Measurements from ENCODE around the gene KLHL6.
"Not testable (repeated sequence)": the region's sequence is repeated elsewhere in the genome, so short reads cannot be mapped to it uniquely, and the experiment has no call there.

The KLHL6 gene

DNA sequence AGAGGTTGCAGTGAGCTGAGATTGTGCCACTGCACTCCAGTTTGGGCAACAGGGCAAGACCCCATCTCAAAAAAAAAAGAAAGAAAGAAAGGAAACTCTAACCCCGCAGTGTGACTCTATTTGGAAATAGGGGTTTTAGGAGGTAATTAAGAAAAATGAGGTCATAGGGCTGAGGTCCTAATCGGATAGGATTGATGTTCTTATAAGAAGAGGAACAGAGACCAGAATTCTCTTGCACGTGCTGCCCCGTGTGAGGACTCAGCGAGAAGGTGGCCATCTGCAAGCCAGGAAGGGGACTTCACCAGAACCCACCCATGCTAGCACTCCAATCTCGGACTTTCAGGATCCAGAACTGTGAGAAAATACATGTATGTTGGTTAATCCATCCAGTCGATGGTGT, 25.8 kb downstream of the KLHL6 start:
- no peak for DNase-seq (ENCODE audit: low spot score)

- no peak for DNase-seq (ENCODE audit: low spot score)
These were observed 26.3 kb downstream of the KLHL6 start for GRCh38 chr3:183529185-183529584.

DNA sequence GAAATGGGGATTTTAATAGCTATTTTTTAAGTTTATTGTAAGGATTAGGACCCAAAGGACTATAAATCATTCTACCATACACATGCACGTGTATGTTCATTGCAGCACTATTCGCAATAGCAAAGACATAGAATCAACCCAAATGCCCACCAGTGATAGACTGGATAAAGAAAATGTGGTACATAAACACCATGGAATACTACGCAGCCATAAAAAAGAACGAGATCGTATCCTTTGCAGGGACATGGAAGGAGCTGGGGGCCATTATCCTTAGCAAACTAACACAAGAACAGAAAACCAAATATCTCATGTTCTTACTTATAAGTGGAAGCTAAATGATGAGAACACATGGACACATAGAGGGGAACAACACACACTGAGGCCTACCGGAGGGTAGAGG, 26.7 kb downstream of the KLHL6 start:
- DNase-seq (ENCODE audit: low spot score), result not testable (repeated sequence)

DNA sequence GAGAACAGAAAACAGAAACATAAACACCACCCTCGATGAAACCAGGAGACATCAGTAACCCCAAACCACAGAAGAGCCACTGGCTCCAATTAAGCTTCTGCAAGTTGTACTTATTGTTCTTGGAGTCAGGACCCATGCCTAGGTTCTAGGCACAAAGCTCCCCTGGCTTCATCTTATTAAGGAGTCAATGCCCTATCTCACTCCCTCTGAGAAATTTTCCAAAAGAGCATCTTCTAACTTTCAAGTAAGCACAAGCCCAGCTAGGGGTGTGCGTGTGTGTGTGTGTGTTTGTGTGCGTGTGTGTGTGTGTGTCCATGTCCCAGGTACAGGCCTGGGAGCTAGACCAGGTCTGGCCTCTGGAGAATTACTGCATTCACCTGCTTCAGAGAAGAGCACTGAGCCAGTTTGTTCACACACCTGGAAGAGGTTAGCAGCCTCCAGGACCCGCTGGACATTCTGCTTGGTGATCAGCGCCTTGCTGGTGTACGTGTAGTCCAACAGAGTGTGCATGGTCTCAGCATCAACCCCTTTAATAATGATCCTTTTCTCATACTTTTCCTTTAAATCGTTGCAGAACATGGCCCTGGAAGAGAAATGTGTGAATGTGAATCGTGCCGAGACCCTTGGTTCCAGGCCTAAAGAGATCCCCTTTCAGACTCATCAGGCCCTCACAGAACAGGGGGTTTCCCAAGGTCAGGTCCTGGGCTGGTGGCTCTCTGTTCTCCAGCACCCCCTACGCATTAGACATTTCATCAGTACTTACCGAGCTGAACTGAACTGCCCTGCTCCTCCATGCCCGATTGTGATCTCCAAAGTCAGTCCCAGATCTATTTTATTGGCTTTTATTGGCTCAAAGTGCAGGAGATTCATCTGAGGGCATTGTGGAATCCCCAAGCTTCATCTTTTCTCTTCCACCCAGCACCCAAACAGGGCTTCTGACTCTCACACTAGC, 27.8 kb downstream of the KLHL6 start:
- DNase-seq (ENCODE audit: low spot score), result no peak

- DNase-seq (ENCODE audit: low spot score), result no peak
These were observed 28.6 kb downstream of the KLHL6 start for GRCh38 chr3:183526838-183527427.

DNA sequence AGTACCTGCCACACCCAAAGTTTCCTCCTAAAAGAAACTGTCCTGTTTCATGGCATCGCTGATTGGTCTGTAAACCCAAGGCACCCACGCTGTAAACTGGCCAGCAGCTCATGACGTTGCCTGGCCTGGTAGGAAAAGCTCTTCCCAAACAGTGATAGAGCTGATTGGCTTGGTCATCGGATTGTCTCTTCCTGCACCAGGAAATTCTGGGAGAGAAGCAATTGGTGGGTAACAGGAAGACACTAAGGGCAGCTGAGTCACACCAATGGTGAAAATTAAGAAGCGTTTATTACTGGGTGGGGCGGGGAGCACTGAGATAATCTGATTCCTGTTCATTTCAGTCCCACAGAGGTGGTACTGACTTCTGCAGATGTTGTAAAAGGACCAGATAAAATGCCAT, 31.0 kb downstream of the KLHL6 start:
- DNase-seq (ENCODE audit: low spot score), result no peak

GRCh38 chr3:183520741-183521556, 34.6 kb downstream of the KLHL6 start:
- not testable (repeated sequence) for DNase-seq (ENCODE audit: low spot score)

- not testable (repeated sequence) for DNase-seq (ENCODE audit: low spot score)
These were observed 35.2 kb downstream of the KLHL6 start for GRCh38 chr3:183520295-183520694.

DNA sequence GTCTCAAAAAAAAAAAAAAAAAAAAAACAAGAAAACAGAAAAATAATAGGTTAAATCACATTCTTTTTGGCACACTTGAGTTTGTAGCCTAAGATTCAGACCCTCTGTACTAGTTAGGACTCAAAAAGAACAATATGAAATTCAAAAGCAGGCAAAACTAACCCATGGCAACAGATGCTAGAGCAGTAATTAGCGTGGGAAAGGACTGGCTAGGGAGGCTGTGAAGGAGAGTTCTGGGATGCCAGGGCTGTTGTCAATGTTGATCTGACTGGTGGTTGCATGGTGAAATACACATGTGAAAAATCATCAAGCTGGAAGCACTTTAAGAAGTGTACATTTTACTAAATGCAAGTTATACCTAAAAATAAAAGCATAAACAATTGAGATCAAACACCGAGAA, 35.6 kb downstream of the KLHL6 start:
- no peak for DNase-seq (ENCODE audit: low spot score)

GRCh38 chr3:183518491-183519251, 36.8 kb downstream of the KLHL6 start:
- no peak for DNase-seq (ENCODE audit: low spot score)

DNA sequence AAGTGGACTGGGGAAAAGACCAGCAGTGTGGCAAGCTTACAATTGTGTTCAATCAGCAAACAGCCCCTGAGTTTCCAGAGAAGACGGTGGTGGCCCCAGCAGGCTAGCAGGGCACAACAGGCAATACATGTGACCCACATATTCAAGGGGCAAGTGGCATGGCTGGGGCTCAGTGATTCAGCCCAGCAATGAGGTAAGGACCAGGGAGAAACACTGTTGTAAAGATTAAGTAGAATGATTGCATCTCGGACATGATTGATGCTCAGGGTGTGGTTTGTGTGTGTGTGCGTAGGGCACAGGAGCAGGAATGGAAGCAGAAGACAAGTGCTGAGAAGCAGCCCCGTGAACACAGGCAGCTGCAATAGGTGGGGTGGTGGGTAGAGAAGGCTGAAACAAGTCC, 37.9 kb downstream of the KLHL6 start:
- DNase-seq (ENCODE audit: low spot score), result no peak

DNA sequence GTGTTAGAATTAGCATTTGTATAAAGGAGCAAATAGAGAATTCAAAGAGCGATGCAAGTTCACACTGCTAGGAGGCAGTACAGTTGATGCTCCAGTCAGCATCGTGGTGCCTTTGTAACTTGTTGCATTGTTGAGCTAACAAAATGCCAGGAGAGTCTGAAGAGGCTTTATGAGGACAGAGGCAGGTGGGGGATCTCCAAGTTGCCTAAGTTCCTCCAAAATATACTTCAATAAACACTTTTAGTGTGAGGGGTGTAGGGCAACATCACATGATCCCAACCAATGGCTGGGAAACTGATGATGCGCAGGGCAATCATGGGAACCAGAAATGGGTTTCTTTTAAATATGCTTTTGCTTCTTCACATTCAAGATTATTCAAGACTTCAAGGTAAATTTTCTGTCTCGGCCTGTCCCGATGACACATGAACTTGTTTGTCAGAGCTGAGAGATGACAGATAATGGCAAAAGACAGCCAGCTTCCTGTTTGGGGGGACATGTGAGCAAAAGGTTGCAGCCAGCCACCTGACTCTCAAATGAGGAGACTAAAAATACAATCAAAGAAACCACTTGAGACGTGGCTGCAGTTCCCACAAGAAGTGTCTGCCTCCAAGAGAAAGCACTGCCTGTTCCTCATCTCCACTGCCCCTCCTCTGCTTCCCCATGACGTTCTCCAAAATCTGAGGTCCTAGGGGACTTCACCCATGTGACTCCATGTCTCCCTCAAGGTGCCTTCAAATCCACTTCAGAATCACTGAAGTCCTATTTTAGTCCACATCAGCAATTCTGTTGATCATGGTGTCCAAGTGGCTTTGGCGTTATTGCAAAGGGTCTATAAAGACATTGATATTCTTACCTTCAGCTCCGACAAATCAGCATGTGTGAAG, 39.3 kb downstream of the KLHL6 start:
- no peak for DNase-seq (ENCODE audit: low spot score)

DNA sequence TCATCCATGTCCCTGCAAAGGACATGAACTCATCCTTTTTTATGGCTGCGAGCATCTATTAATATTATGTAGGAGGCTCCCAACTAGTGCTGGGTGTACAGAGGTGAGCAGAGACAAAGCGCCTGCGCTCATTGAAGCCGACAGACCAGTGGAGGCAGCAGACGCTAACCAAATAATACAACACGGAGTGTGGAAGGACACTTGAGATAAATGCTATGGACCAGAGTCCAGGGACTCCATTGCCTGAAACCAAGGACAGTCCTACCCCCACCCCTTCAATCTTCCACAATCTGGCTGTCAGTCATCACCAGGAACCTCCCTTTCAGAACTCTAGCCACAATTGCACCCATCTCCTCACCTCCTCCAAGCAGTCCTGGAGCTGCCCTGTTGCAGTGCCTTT, 41.5 kb downstream of the KLHL6 start:
- no peak for DNase-seq (ENCODE audit: low spot score)

GRCh38 chr3:183513046-183513706, 42.3 kb downstream of the KLHL6 start:
- DNase-seq (ENCODE audit: low spot score), result no peak

GRCh38 chr3:183511286-183512131, 44.0 kb downstream of the KLHL6 start:
- not testable (repeated sequence) for DNase-seq (ENCODE audit: low spot score)

DNA sequence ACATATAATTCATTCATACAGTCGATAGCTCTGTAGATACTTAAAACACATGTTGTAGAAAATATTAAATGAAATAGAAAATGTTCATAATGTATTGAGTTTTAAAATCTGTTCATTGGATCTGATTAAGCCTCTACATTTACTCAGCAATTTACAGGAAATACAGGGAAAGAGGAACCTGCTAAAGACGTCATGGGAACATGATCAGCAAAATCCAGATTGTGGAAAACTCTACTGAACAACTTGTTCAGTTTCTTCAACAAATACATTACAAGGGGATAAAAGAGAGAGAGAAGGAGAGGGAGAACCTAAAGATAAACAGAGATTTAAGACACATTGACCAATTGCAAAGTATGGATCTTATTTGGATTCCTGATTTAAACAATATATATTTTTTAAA, 46.7 kb downstream of the KLHL6 start:
- no peak for DNase-seq (ENCODE audit: low spot score)

- no peak for DNase-seq (ENCODE audit: low spot score)
These were observed 48.0 kb downstream of the KLHL6 start for GRCh38 chr3:183507551-183507950.

DNA sequence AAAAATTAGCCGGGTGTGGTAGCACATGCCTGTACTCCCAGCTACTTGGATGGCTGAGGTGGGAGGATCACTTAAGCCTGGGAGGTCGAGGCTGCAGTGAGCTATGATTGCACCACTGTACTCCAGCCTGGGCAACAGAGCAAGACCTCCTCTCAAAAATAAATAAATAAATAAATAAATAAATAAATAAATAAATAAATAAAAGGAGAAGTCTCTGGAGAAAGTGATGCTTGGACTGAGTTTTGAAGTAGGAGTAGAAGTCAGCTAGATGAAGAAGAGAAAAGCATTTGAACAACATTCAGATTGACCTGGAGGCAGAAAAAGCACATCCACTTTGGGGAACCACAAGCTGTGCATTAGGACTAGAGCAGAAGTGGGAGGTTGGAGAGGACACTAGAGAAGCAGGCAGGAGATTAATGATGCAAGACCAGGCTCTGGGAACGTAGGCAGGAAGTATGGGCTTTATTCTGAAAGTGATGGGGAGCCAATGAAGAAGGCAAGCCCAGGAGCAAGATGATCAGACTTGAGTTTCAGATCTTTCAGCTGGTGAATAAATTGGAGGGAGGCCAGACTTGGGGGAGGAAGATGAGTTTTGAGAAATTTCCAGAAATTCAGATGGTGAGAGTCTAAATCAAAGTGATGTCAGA, 48.7 kb downstream of the KLHL6 start:
- DNase-seq (ENCODE audit: low spot score), result no peak

DNA sequence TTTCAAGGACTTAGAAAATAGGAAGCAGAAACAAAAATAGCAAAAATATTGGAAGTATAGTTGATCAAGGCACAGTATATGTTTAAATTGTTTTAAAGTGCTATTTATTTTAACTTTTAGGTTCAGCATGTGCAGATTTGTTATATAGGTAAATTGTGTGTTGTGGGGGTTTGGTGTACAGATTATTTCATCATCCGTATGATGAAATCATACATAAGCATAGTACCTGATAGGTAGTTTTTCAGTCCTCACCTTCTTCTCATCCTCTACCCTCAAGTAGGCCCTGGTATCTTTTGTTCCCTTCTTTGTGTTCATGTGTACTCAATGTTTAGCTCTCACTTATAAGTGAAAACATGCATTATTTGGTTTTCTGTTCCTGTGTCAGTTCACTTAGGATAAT, 50.9 kb downstream of the KLHL6 start:
- DNase-seq (ENCODE audit: low spot score), result no peak
